Gastroesophageal sphincter (tissue), 3 donors: ENCODE data around the gene GOLGA8F.
"Not testable (repeated sequence)": the region's sequence is repeated elsewhere in the genome, so short reads cannot be mapped to it uniquely, and the experiment has no call there.

Experiments used
- CTCF ChIP-seq, 4 experiments: fragments of 200-600 bp in 2 of 4; fragments of 450-650 bp in 2 of 4; sonication (generic) in 1 of 4; IDR thresholded peaks; one replicate each; pipeline ENCODE4 v1.5.1; 2017 to 2019; ENCODE audit warnings: antibody characterized with exemption in 4 of 4, mild to moderate bottlenecking in 2 of 4, moderate library complexity in 2 of 4
- EP300 ChIP-seq: sonication (generic); formaldehyde crosslinking; IDR thresholded peaks from one replicate; pipeline ENCODE4 v1.6.1; 2017; ENCODE audit warnings: antibody characterized with exemption, mild to moderate bottlenecking
- POLR2A ChIP-seq, 2 donors: fragments of 450-650 bp; IDR thresholded peaks; one replicate each; pipeline ENCODE4 v1.6.1; 2017; ENCODE audit warnings: antibody characterized with exemption in 2 of 2, mild to moderate bottlenecking in 2 of 2, moderate library complexity in 1 of 2
- POLR2AphosphoS5 ChIP-seq: sonication (generic); formaldehyde crosslinking; IDR thresholded peaks from one replicate; pipeline ENCODE4 v1.6.1; 2017; ENCODE audit warnings: antibody characterized with exemption

- not testable (repeated sequence) for TF ChIP-seq CTCF (IDR thresholded peaks at IDR 0.05); POLR2AphosphoS5; POLR2A (IDR thresholded peaks at IDR 0.05); EP300
These were observed 13.0 kb upstream of the GOLGA8F start for GRCh38 chr15:28365502-28365901.
